ENCODE data around the gene TSSK3.
A peak's percentile ranks its signal among the peaks of the same experiment; 100 is the strongest.

TSSK3 gene

GRCh38 chr1:32358435-32358834, 3.9 kb upstream of the TSSK3 start:
- Histone ChIP-seq H2AFZ (no peak overlapping the region), H3K4me1 (no peaks in the 10 kb centered on the region), H3K9me3 (ENCODE audit: control insufficient read depth, low read length) (no peaks in the 10 kb centered on the region), H3K27ac (no peak overlapping the region), H3K4me3 (ENCODE audit: low read depth, low read length) (no peak overlapping the region), H3K36me3 (ENCODE audit: control insufficient read depth, insufficient read depth, low read length) (no peaks in the 10 kb centered on the region), H3K27me3 (ENCODE audit: control insufficient read depth, insufficient read depth, low read length) (no peaks in the 10 kb centered on the region), H3K4me2 (ENCODE audit: low read length) (no peak overlapping the region), H3K9ac (no peak overlapping the region), H3K79me2 (no peaks in the 10 kb centered on the region)
- TF ChIP-seq, protein P1, sequence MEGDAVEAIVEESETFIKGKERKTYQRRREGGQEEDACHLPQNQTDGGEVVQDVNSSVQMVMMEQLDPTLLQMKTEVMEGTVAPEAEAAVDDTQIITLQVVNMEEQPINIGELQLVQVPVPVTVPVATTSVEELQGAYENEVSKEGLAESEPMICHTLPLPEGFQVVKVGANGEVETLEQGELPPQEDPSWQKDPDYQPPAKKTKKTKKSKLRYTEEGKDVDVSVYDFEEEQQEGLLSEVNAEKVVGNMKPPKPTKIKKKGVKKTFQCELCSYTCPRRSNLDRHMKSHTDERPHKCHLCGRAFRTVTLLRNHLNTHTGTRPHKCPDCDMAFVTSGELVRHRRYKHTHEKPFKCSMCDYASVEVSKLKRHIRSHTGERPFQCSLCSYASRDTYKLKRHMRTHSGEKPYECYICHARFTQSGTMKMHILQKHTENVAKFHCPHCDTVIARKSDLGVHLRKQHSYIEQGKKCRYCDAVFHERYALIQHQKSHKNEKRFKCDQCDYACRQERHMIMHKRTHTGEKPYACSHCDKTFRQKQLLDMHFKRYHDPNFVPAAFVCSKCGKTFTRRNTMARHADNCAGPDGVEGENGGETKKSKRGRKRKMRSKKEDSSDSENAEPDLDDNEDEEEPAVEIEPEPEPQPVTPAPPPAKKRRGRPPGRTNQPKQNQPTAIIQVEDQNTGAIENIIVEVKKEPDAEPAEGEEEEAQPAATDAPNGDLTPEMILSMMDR (IDR thresholded peaks at IDR 0.05) = no peak

DNA sequence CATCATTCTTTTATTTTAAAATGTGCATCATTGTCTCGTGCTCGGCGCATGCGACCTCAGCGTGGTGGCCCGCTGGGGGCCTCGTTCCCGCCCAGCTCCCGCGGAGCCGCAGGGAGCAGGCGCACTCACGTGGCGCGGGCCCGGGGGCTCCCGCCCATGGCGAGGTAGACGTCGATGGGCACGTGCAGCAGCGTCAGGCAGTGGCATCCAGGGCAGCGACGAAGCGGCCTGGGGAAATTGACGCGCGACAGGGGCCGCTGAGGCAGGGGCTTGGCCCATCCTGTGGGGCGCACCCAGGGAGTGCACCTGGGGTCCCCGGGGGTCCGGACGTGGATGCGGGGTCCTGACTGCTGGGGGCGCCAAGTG, 1.0 kb upstream of the TSSK3 start:
- Histone ChIP-seq H3K4me2 (ENCODE audit: low read length) (peak overlapping the region; percentile 61), H3K4me1 (no peaks in the 10 kb centered on the region), H3K27ac (no peak overlapping the region), H3K27me3 (ENCODE audit: control insufficient read depth, insufficient read depth, low read length) (no peaks in the 10 kb centered on the region), H3K9ac (no peak overlapping the region), H3K9me3 (ENCODE audit: control insufficient read depth, low read length) (no peaks in the 10 kb centered on the region), H3K36me3 (ENCODE audit: control insufficient read depth, insufficient read depth, low read length) (no peaks in the 10 kb centered on the region), H3K79me2 (no peaks in the 10 kb centered on the region), H2AFZ (no peak overlapping the region), H3K4me3 (ENCODE audit: low read depth, low read length) (no peak overlapping the region)
- TF ChIP-seq, protein P1 (IDR thresholded peaks at IDR 0.05) = no peak

DNA sequence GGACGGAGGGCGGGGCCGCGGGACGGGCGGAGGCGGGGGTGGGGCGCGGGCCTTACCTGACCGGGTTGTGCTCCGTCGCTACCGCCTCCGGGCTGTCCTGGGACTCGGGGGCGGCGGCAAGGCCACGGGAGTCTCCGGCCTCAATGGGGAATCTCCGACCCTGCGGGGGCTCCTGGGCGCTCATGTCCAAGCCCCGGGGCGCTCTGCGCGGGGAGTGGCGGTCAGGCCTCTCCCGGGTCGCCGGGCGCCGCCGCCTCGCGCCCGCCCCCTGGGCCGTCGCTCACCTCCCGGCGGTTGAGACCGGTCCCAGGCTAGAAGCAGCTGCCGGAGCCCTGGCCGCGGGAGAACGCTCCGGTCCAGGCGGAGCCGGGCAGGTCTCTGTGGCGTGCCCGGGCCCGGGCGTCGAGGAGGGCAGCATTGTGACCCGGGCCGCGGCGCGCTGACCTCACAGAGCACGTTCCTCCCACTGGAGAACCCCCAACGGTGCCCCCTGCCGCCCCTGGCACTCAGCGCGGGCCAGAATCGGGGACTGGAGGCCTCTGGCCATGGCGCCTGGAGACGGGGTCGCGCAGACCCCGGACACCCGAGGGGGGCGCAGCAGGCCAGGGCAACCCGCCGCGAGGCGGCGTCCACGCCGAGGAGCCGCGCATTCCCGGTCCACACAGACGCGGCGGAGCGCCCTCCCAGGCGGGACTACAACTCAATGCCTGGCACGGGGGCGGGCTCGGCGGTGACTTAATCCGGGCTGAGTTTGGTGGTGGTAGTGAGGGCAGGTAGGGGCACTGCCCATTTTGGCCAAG, 465 bp upstream of the TSSK3 start:
- Histone ChIP-seq H3K4me2 (ENCODE audit: low read length) (peak overlapping the region; percentile 61), H3K27ac (no peak overlapping the region), H2AFZ (peak overlapping the region; percentile 33), H3K9me3 (ENCODE audit: control insufficient read depth, low read length) (no peaks in the 10 kb centered on the region), H3K9ac (no peak overlapping the region), H3K4me1 (no peaks in the 10 kb centered on the region), H3K27me3 (ENCODE audit: control insufficient read depth, insufficient read depth, low read length) (no peaks in the 10 kb centered on the region), H3K79me2 (no peaks in the 10 kb centered on the region), H3K36me3 (ENCODE audit: control insufficient read depth, insufficient read depth, low read length) (no peaks in the 10 kb centered on the region), H3K4me3 (ENCODE audit: low read depth, low read length) (no peak overlapping the region)
- TF ChIP-seq, protein P1 (IDR thresholded peaks at IDR 0.05) = no peak

GRCh38 chr1:32363713-32364112, 1.4 kb downstream of the TSSK3 start:
- no peaks in the 10 kb centered on the region for H3K27me3 ChIP-seq (ENCODE audit: control insufficient read depth, insufficient read depth, low read length)
- no peak overlapping the region for H3K27ac ChIP-seq
- H3K4me2 ChIP-seq (ENCODE audit: low read length) = no peak overlapping the region
- no peak overlapping the region for H3K9ac ChIP-seq
- no peaks in the 10 kb centered on the region for H3K9me3 ChIP-seq (ENCODE audit: control insufficient read depth, low read length)
- no peaks in the 10 kb centered on the region for H3K4me1 ChIP-seq
- no peaks in the 10 kb centered on the region for H3K79me2 ChIP-seq
- no peak overlapping the region for H2AFZ ChIP-seq
- H3K4me3 ChIP-seq (ENCODE audit: low read depth, low read length) = no peak overlapping the region
- TF ChIP-seq, protein P1 (IDR thresholded peaks at IDR 0.05) = no peak
- no peaks in the 10 kb centered on the region for H3K36me3 ChIP-seq (ENCODE audit: control insufficient read depth, insufficient read depth, low read length)

DNA sequence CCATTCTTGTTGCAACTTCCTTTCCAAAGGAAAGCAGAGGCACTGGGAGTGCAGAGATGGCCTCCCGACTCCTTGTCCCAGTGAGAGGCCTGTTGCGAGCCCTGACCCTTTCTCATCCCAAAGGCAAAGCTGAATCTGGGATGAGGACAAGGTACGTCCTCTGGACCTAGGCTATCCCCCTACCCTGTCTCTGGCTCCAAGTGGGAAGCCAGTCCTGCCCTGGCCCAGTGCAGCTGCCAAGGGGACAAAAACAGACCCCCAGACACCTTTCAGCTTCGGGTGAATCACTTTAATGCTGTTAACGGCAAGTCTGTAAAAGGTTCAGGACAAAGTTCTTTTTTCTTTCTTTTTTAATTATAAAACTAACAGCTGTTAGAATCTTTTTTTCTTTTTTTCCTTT, 2.5 kb downstream of the TSSK3 start:
- Histone ChIP-seq H3K27ac (no peak overlapping the region), H3K4me3 (ENCODE audit: low read depth, low read length) (no peak overlapping the region), H3K9ac (no peak overlapping the region), H3K27me3 (ENCODE audit: control insufficient read depth, insufficient read depth, low read length) (no peaks in the 10 kb centered on the region), H3K9me3 (ENCODE audit: control insufficient read depth, low read length) (no peaks in the 10 kb centered on the region), H3K36me3 (ENCODE audit: control insufficient read depth, insufficient read depth, low read length) (no peaks in the 10 kb centered on the region), H3K4me2 (ENCODE audit: low read length) (no peak overlapping the region), H3K4me1 (no peaks in the 10 kb centered on the region), H2AFZ (no peak overlapping the region), H3K79me2 (no peaks in the 10 kb centered on the region)
- TF ChIP-seq, protein P1 (IDR thresholded peaks at IDR 0.05) = no peak

All from parathyroid adenoma (tissue), 2 donors.